ENCODE results near the gene CHRNA1. TPM values are rescaled to one million over a fixed set of nuclear protein-coding genes. Genes with fewer than 3 reads are reported as not detected.

The CHRNA1 gene
- total and polyA plus RNA-seq, 2 of the 13 experiments (the other 11 are each of a cell fraction or from before 2014, with no cell fraction given) = not detected

GRCh38 chr2:174759381-174760065 lies 4.7 kb downstream of the CHRNA1 start:
- no peaks in the 10 kb centered on the region for H3K36me3 ChIP-seq (replicated peaks in 1 of 2; ENCODE audit: control insufficient read depth in 1 of 2, insufficient read depth in 2 of 2, low read length in 2 of 2)
- DNase-seq (ENCODE audit: low spot score) = no peak
- in situ Hi-C loops (cut with HindIII; ENCODE audit: extremely low pct_ligation_motif_present, low pct_unique_long_range_greater_than_20kb) (no loop called here), intact Hi-C loops (cut with micrococcal nuclease; ENCODE audit: unreplicated experiment) (no loop called here)
- POLR2A ChIA-PET = no interaction called here
- H3K9ac ChIP-seq (ENCODE audit: insufficient read depth, low read depth, low read length) = no peak overlapping the region
- no peak overlapping the region for H3K4me3 ChIP-seq (replicated peaks in 1 of 3; ENCODE audit: insufficient read depth in 1 of 3, low read depth in 2 of 3, low read length in 3 of 3)
- FAIRE-seq = no peak
- H3K4me1 ChIP-seq (ENCODE audit: insufficient read depth, low read length) = no peaks in the 10 kb centered on the region
- H4K20me1 ChIP-seq (ENCODE audit: insufficient read depth, low read length) = no peaks in the 10 kb centered on the region
- WGBS (ENCODE audit: low lambda C conversion rate) = 0% methylated on average over 4 of the region's 11 CpGs
- CTCF ChIA-PET (ENCODE audit: low intra/inter-chr PET ratio, low total read pairs) = no interaction called here
- H3K79me2 ChIP-seq (ENCODE audit: insufficient read depth, low read length) = no peaks in the 10 kb centered on the region
- no peak for ATAC-seq
- peaks cover 0 to 5% of the 10 kb centered on the region in 2 experiments; a peak in 2 of 5 replicates for H3K27me3 ChIP-seq (ENCODE audit: control insufficient read depth in 1 of 2, insufficient read depth in 2 of 2, low read length in 2 of 2)
- no peaks in the 10 kb centered on the region for H3K9me3 ChIP-seq (ENCODE audit: low read length)
- no peak overlapping the region for H3K27ac ChIP-seq (ENCODE audit: extremely low read length, insufficient read depth, low read length)
- no peak overlapping the region for H2AFZ ChIP-seq (ENCODE audit: low read length)
- no peak overlapping the region for H3K4me2 ChIP-seq (ENCODE audit: low read depth, low read length)
- BruUV-seq (replicated peaks) = no TSS peak
- TF ChIP-seq YY1 (IDR thresholded peaks at IDR 0.05; ENCODE audit: insufficient read depth, insufficient replicate concordance, low read depth, low read length) (no peak), ZNF879 (CRISPR knock-in tag; IDR thresholded peaks at IDR 0.05) (no peak), CEBPG (CRISPR knock-in tag; IDR thresholded peaks at IDR 0.05) (no peak), ZNF552 (CRISPR knock-in tag; IDR thresholded peaks at IDR 0.05; ENCODE audit: borderline replicate concordance) (no peak), ZNF83 (CRISPR knock-in tag; IDR thresholded peaks at IDR 0.05; ENCODE audit: borderline replicate concordance) (no peak), ZNF142 (CRISPR knock-in tag; IDR thresholded peaks at IDR 0.05) (no peak), ZNF784 (CRISPR knock-in tag; IDR thresholded peaks at IDR 0.05; ENCODE audit: borderline replicate concordance) (no peak), HOXA5 (CRISPR knock-in tag; IDR thresholded peaks at IDR 0.05) (no peak), ZHX2 (IDR thresholded peaks at IDR 0.05; ENCODE audit: low read depth) (no peak), ZHX2 (CRISPR knock-in tag; IDR thresholded peaks at IDR 0.05; ENCODE audit: borderline replicate concordance) (no peak)
